WI38 (cell line): ENCODE measurements around the gene SREBF1.

ENCODE experiments used
- H3K4me3 ChIP-seq: 2 replicates; pipeline ENCODE4 v1.5.1; 2011; ENCODE audit warnings: low read depth, mild to moderate bottlenecking, control low read depth, low read length
- CTCF ChIP-seq: IDR thresholded peaks from 2 replicates; pipeline ENCODE4 v1.5.1; 2012; ENCODE audit warnings: low read depth, mild to moderate bottlenecking, control low read depth, low read length

SREBF1 gene

GRCh38 chr17:17822189-17822588 lies 14.6 kb downstream of the SREBF1 start:
- no peak overlapping the region for H3K4me3 ChIP-seq
- TF ChIP-seq CTCF = no peak

DNA sequence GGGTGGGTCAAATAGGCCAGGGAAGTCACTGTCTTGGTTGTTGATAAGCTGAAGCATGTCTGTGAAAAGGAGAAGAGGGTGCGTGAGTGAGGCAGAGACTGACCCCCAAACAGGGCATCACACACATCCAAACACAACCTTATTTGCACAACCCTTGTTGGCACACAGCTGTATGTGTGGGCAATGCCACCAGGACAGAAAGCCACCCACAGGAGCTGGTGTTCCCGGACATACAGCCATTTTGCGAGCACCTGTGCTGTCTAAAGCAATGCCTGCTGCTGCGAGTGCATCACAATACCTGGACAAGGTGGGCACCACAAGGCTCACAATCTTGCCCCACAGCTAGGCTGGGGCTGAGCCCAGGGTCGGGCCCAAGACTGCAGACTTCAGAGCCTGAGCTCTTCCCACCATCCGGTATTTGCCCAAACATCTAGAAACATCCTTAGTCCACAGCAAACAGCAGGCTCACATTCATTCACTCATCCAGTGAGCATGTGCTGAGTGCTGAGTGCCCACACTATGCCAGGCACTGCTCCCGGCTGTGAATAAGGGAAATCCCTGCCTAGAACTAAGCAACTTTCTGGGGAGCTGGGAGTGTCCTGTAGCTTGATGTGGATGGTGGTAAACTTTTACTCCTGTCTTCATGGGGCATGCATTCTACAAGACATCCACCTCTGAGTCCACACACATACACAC lies 16.2 kb downstream of the SREBF1 start:
- TF ChIP-seq CTCF = no peak
- no peak overlapping the region for H3K4me3 ChIP-seq

- no peak for TF ChIP-seq CTCF
- no peak overlapping the region for H3K4me3 ChIP-seq
Measured at GRCh38 chr17:17820046-17820445, 16.7 kb downstream of the SREBF1 start.

DNA sequence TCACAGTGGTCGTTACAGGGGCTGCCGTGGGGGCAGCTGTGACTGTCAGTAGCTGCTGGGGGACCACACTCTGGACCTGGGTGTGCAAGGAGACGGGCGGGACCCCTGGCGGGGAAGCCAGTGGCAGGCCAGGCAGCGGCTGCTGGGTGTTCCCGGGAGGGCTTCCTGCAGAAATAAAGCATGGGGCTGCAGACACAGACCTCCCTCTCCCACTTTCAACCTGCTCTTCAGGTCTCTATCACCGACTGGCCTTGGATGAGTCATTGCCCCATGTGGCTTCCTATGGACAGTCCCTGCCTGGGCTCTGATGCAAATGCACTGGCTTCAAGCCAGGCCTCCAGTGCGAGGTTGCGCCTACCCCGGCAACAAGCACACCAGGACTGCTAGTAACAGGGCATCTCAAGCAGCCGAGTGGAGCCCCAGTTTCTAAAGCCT lies 17.2 kb downstream of the SREBF1 start:
- no peak for TF ChIP-seq CTCF
- no peak overlapping the region for H3K4me3 ChIP-seq

DNA sequence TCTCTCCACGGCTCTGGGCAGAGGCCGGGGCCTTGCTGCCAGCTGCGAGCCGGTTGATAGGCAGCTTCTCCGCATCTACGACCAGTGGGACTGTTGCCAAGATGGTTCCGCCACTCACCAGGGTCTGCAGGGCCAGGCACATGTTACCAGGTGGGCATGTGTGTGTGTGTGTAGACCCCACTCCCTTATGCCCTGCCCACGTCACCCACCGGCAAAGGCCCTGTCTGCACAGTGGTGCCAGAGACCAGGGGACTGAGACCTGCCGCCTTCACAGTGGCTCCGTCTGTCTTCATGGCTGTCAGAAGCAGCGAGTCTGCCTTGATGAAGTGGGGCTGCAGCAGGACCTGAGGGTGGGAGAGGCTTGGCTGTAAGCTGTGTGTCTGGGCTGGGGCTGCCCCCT lies 17.7 kb downstream of the SREBF1 start:
- H3K4me3 ChIP-seq = no peak overlapping the region
- TF ChIP-seq CTCF = no peak

GRCh38 chr17:17818088-17818526 lies 18.7 kb downstream of the SREBF1 start:
- TF ChIP-seq CTCF = no peak
- no peak overlapping the region for H3K4me3 ChIP-seq

DNA sequence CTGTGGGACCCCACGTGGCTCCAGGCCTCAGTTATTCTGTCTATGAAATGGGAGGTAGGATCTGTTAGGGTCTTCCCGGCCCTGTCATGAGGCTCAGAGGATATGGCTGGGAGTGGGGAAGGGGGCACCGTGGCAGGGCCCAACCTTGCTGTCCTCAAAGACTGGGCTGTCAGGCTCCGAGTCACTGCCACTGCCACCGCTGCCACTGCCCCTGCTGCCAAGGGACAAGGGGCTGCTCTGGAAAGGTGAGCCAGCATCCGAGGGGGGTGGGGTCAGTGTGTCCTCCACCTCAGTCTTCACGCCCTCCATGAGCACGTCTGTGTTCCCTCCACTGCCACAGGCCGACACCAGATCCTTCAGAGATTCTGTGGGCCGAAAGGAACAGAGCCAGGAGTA lies 19.2 kb downstream of the SREBF1 start:
- TF ChIP-seq CTCF = no peak
- no peak overlapping the region for H3K4me3 ChIP-seq
